HTERT RPE-1 (cell line): ENCODE data around the gene EMC10.
"Not testable (repeated sequence)": the region's sequence is repeated elsewhere in the genome, so short reads cannot be mapped to it uniquely, and the experiment has no call there.

Experiments
- in situ Hi-C: fragments of 300-500 bp; cut with MboI; formaldehyde crosslinking; loops from 4 replicates; pipeline ENCODE4 v1.14.3; 2020; ENCODE audit warnings: low sequenced_read_pairs

The EMC10 gene

DNA sequence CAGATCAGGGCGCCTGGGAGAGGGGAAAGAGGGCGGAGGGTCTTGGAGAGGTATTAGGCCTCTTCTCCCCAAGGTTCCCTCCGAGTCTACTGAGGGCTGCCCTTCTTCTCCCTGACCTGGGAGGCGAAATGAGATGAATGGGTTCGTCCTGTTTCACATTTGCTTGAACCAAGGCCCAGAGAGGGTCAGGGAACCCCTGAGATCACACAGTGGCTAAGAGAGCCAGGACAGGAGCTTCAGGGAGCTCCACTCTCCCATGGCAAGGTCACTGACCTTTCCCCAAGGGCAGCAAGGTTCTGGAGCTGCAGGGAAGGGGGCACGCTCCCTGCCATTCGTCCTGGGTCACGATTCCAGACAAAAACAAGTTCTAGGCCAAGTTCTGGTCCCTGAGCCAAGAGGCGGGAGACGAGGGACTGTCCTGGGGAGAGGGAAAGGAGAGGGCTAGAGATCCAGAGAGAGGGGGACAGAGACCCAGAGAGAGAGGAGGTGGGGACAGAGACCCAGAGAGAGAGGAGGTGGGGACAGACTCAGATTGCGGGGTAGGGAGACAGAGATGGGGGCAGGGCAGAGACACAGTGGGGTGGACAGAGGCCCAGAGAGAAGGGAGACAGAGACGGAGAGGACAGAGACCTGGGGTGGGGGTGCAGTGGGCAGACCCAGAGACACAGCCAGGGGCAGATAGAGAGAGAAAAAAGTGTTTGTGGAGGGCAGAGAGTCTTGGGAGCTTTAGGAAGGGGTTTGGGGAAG, 36.9 kb downstream of the EMC10 start:
- in situ Hi-C loops: no loop called here

DNA sequence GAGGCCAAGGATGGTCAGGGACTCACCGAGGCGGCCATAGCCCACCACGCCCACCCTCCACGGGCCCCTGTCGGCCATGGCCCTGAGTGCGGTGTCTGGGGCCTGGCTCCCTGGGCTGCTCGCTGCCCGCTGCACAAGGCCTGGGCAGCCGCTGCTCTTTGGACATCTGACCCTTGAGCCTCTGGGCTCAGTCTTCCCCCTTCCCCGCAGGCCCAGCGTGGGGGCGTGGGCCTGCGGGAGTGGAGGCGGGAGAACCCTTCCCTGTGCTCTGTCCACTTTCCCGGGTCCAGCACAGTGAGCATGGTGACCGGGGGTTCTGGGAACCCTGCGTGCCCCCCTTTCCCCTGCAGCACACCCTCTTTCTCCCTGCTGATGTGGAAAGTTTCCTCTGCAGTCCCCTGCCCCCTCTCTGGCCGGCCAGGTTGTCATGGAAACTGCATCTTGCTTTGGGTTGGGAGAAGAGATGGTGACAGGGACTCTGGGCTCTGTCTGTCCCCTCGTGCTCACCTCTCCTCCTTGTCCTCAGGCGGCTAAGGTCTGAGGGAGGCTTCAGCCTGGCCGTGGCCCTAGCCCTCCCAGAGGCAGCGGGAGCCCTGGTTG, 37.5 kb downstream of the EMC10 start, which contains the start of gene ASPDH:
Gene ASPDH (minus strand): TSS at position 168 of the 600 bp plus-strand sequence. CDS start 90 bp downstream, at position 78.
- in situ Hi-C loops: no loop called here

DNA sequence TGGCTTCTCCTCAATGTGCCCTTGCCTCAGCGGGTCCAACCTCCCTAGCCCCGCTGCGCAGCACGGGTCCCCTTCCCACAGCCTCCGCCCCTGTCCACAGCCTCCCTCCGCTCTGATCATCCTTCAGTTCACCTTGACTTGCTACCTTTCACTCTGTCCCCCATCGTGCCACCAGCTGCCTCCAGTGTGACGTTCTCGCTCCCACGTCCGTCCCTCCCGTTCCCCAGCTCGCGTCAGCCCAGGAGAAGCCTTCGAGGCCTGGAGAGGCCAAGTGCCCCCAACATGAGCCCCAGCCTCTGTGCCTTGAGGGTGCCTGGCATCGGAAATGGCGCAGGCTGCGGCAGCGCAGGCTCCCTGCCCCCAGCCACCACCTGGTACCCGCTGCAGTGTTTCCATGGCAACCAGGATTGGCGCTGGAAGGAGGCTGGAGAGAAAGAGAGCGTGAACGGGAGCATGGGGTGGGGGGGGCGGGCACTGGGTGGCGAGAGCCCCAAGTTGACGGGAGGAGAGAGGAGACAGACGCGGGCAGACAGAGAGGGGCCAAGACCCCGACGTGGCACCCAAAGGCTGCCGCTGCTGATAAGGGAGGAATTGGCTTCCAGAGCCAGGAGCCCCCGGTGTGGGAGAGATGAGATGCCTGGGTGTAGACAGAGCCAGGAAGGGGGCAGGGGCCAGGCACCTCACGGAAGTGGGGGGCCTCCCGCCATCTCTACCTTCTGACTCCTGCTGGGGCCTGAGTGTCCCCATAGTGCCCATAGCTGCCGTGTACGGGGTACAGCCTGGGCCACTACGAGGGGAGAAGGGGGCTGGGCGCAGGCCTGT, 38.2 kb downstream of the EMC10 start:
- in situ Hi-C loops: no loop called here

DNA sequence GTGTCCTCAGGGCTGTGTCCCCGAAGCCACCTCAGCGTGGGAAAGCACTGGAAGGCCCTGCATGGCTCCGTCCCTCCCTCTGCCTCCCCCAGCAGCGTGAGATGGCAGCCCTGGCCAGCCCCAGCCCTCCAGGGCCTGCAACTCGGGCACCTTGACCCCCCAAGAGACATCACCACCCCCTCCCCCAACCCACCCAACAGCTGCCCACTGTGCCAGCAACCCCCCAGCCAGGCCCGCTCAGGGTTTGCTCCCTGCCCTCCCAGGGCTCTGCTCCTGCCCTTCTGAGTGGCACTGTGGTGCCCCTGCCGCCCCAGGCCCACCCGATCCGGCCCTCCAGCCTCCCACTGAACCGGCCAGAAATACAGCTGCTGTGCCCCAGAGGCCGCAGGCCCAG, 38.9 kb downstream of the EMC10 start:
- in situ Hi-C loops: no loop called here

- in situ Hi-C loops: no loop called here
Measured at GRCh38 chr19:50516456-50516855, 40.1 kb downstream of the EMC10 start.

DNA sequence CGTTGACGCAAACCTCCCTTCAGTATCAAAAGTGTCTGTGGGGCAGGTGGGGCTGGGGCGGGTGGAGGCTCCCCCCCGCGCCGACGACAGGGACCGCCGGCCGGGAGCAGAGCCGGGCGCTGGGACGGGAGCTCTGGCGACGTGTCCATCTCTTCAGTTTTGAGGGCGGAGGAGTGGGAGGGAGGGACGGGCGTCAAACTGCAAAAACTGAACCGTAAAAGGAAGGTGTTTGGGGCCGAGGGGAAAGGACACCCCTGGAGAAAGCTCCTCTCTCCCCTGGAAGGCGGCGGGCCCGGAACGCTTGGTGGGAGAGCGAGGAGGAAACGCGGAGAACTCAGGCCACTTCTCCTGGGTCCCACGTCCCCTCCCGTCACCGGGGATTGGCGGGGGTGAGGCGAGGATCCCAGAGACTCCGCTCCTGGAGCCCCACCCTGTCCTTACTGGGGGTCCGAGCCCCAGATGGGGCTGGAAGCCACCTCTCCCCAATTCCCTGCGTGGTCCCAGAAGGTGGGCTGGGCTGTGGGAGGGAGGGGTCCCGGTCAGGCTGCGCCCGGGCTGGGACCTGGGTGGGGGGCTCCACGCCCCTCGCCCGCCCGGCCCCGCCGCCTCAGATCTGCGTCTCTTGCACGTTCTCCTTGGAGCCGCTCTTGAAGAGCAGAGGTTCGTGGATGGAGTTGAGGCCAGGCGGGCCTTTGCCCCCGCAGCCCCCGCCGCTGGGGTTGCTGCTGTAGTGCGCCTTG, 40.8 kb downstream of the EMC10 start:
- in situ Hi-C loops: no loop called here

DNA sequence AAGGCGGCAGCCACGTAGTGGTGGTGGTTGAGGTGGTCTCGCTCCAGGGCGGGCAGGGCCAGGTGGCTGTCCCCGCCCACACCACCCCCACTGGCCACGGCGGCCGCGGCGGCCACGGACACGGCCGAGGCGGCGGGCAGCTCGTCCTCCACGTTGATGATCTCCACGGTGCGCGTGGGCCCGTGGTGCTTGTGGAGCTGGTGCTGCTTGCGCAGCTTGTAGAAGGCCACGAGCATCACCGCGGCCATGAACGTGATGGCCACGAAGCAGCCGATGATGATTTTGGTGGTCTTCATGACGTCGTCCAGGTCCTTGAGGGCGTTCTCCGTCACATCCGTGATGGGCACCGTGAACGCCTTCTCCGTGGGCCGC, 41.4 kb downstream of the EMC10 start:
- in situ Hi-C loops: no loop called here

DNA sequence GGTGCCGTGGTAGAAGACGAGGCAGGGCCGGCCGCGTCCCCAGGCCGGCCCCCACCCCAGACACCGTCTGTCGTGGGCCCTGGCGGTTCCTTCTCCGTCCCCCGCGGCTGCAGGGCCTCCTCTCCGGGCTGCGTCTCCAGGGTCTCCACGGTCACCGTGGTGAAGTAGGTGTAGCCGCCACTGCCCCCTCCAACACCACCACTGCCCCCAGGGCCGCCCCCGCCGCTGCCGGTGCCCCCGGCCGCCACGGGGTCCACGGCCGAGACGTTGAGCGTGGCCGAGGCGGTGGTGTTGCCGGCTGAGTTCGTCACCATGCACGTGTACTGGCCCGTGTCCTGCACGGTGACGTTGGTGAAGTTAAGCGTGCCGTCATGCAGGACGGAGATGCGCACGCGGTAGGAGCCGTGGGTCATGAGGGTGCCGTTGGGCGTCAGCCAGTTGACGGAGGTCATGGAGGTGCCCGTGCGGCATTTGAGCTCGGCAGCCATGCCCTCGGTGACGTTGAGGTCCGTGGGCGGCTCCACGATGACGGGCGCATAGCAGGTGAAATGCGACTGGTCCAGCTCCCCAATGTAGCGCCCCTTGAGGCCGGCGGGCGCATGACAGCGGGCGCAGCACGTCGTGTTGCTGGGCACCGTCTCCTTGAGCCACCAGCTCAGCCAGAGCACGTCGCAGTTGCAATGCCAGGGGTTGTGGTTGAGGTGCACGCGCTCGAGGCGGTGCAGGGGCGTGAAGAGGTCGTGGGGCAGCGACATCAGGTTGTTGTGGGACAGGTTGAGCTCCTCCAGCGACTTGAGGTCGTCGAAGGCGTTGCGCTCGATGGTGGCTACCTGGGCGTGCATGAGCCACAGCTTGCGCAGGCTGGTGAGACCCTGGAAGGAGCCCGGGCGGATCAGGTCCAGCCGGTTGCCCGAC, 42.0 kb downstream of the EMC10 start:
- in situ Hi-C loops: no loop called here

- in situ Hi-C loops: no loop called here
Measured at GRCh38 chr19:50519006-50519575, 42.8 kb downstream of the EMC10 start.

DNA sequence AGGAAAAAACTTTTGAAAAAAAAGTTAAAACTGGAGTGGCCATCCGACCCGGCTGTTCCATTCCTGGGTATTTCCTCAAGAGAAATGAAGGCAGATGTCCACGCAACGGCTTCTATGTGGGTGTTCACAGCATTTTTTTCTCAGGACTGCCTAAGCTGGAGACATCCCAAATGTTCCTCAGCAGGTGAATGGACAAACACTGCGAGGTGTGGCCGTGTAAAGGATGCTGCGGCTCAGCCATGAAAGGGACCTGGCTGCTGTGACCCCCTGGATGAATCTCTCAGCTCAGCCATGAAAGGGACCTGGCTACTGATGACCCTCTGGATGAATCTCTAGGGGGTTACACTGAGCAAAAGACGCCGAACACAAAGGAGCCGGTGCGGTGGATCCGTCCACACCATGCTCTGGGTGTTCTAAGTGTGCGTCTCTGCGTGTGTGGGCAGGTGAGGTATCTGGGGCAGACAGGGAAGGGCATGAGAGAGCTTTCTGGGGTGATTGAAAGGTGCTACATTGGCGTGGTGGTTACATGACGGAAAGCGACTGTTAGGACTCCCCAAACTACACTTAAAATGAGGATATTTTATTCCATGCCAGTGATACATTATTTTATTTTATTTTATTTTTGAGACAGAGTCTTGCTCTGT, 44.6 kb downstream of the EMC10 start:
- in situ Hi-C loops: no loop called here

DNA sequence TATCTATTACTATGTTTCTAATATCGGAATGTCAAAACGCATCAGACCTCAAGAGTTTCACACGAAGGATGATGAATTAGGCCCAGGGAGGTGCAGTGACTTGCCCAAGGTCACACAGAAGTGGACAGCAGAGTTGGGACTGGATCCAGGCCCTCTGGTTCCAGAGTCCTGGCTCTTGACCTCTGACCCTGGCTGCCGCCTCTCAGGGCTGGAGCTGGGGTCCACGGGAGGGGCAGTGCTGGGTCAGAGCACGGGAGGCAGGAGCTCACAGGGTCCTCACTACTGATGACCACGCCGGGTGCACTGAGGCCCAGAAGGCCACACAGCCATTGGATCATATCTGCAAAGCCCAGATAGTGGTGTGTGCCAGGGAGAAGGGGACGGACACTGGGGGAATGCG, 46.6 kb downstream of the EMC10 start:
- in situ Hi-C loops: no loop called here

DNA sequence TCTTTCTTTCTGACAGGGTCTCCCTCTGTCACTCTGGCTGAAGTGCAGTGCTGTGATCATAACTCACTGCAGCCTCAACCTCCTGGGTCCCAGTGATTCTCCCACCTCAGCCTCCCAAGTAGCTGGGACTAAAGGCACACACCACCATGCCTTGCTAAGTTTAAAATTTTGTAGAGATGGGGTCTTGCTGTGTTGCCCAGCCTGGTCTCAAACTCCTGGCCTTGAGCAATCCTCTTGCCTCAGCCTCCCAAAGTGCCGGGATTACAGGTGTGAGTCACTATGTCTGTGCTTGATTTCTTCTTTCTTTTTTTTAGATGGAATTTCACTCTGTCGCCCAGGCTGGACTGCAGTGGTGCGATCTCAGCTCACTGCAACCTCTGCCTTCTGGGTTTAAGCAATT, 51.7 kb downstream of the EMC10 start:
- in situ Hi-C loops: not testable (repeated sequence)

DNA sequence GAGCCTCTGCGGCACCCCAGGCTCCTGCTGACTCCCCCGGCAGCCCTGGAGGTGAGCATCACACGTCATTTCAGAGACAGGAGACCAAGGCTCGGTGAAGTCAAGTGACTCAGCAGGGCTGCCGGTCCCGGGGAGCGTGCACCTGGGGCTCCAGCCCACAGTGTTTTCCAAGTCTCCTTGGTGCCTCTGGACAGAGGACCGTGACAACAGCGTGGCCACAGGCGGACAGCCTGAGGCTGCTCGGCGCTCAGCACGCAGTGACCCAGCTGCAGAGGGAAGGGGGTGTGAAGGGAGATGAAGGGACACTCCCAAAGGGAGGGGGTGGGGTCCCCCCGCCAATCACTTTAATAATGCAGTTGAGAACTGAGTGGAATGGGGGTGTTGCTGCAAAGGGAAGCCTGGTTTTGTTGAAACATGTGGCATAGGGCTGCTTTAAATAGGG, 54.9 kb downstream of the EMC10 start:
- in situ Hi-C loops: no loop called here

- in situ Hi-C loops: no loop called here
Measured at GRCh38 chr19:50532952-50533351, 56.6 kb downstream of the EMC10 start.

- in situ Hi-C loops: no loop called here
Measured at GRCh38 chr19:50534478-50534877, 58.2 kb downstream of the EMC10 start.

- in situ Hi-C loops: no loop called here
Measured at GRCh38 chr19:50535672-50536187, 59.4 kb downstream of the EMC10 start.

- in situ Hi-C loops: no loop called here
Measured at GRCh38 chr19:50536662-50537305, 60.5 kb downstream of the EMC10 start.

GRCh38 chr19:50537306-50537685, 61.0 kb downstream of the EMC10 start:
- in situ Hi-C loops: no loop called here
